RWPE1 (cell line): ENCODE measurements around the gene AGBL5.

Experiments used
- CTCF ChIA-PET: fragments of 350-600 bp; sonication (Branson Sonifier 250); formaldehyde crosslinking; extraction: SDS; loops from one replicate; lab custom pipeline; 2021; lab: Yijun Ruan, JAX
- POLR2A ChIA-PET: fragments of 400-600 bp; formaldehyde crosslinking; extraction: SDS; loops from one replicate; lab custom pipeline; 2020; ENCODE audit warnings: antibody characterized with exemption; ENCODE audit not compliant: low non-redundant PET; lab: Yijun Ruan, JAX
- DNase-seq: peaks from one replicate; pipeline ENCODE4 v3.0.0; 2012; ENCODE audit warnings: low spot score
- H3K27ac ChIP-seq: fragments of 450-650 bp; 2 replicates; pipeline ENCODE4 v1.5.1; 2017
- TF ChIP-seq, protein P1 (sequence below): fragments of 450-650 bp; conservative IDR thresholded peaks from 2 replicates; pipeline ENCODE4 v1.5.1; 2017; ENCODE audit warnings: low read depth, mild to moderate bottlenecking

AGBL5 gene

DNA sequence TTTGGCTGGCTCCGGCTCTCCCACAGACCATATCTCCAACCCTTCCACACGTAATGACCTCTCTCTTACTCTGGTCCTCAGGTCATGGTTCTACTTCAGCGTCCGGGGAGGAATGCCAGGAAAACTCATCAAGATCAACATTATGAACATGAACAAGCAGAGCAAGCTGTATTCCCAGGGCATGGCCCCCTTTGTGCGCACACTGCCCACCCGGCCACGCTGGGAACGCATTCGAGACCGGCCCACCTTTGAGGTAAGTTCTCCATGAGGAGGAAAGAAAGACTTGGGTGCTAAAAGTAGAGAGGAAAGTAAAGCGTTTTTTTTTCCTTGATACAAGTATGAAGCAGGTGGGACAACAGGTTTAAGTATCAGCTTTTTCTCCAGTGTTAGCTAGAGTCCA lies 1.9 kb downstream of the AGBL5 start:
- TF ChIP-seq, protein P1, sequence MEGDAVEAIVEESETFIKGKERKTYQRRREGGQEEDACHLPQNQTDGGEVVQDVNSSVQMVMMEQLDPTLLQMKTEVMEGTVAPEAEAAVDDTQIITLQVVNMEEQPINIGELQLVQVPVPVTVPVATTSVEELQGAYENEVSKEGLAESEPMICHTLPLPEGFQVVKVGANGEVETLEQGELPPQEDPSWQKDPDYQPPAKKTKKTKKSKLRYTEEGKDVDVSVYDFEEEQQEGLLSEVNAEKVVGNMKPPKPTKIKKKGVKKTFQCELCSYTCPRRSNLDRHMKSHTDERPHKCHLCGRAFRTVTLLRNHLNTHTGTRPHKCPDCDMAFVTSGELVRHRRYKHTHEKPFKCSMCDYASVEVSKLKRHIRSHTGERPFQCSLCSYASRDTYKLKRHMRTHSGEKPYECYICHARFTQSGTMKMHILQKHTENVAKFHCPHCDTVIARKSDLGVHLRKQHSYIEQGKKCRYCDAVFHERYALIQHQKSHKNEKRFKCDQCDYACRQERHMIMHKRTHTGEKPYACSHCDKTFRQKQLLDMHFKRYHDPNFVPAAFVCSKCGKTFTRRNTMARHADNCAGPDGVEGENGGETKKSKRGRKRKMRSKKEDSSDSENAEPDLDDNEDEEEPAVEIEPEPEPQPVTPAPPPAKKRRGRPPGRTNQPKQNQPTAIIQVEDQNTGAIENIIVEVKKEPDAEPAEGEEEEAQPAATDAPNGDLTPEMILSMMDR = no peak
- ChIA-PET POLR2A (no interaction called here), CTCF (no interaction called here)
- no peak overlapping the region; the same call in 1 of the 2 replicates for H3K27ac ChIP-seq
- no peak for DNase-seq

DNA sequence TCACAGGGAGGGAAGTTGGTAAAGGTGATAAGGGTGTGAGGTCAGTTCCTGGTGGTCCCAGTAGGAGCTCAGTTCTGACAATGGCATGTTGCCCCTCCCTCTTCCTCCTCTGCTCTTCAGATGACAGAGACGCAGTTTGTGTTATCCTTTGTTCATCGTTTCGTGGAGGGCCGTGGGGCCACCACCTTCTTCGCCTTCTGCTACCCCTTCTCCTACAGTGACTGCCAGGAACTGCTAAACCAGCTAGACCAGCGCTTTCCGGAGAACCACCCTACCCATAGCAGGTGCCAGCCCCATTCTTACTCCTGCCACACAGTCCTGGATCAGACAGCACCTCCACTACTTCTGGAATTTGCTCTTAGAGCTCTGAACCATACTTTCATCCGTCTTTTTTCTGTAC lies 2.3 kb downstream of the AGBL5 start:
- TF ChIP-seq, protein P1 = no peak
- H3K27ac ChIP-seq = no peak overlapping the region
- DNase-seq = no peak
- CTCF ChIA-PET = interaction anchor here (0.7 kb wide), 1 partner anchor 82 kb away, joined by 3 read pairs; no protein-coding TSS in a partner anchor
- POLR2A ChIA-PET = no interaction called here

DNA sequence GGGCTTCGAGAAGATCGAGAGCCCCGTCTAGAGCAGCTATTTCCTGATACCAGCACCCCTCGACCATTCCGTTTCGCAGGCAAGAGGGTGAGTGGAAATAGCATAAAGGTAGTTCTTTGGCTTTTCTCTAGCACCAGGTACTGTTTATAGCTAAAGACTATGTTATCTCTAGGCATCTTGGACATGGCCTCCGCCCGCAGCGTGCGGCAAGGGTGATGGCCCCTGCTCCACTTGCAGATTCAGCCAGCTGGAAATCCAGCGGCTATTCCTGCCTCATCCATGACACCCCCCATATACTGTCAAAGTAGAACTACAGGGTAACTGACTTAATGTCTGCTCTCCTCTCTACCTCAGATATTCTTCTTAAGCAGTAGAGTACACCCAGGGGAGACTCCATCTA lies 3.3 kb downstream of the AGBL5 start:
- no peak for DNase-seq
- no peak overlapping the region for H3K27ac ChIP-seq
- ChIA-PET CTCF (interaction anchor here (0.7 to 0.8 kb wide), 3 partner anchors 48 to 1826 kb away, joined by 3 to 4 read pairs (median 3); no protein-coding TSS in a partner anchor), POLR2A (interaction anchor here (1.5 kb wide), 1 partner anchor 13 kb away, joined by 3 read pairs; no protein-coding TSS in a partner anchor)
- TF ChIP-seq, protein P1 = no peak

DNA sequence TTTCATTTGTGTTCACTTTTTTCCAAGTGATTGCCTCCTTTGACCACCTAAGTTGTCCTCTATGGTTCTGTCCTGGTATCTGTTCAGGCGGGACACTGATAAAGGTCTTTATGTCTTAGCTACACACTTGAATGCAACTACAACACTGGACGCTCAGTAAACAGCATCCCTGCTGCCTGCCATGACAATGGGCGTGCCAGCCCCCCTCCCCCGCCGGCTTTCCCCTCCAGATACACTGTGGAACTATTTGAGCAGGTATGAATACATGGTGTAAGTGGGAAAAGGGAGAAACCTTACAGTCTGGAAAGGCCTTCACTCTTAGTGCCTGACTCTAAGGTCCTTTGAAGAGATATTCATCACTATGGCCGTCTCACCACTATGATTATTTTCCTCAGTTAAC lies 5.7 kb downstream of the AGBL5 start:
- TF ChIP-seq, protein P1 = no peak
- CTCF ChIA-PET = no interaction called here
- POLR2A ChIA-PET = no interaction called here
- H3K27ac ChIP-seq = no peak overlapping the region
- no peak for DNase-seq

DNA sequence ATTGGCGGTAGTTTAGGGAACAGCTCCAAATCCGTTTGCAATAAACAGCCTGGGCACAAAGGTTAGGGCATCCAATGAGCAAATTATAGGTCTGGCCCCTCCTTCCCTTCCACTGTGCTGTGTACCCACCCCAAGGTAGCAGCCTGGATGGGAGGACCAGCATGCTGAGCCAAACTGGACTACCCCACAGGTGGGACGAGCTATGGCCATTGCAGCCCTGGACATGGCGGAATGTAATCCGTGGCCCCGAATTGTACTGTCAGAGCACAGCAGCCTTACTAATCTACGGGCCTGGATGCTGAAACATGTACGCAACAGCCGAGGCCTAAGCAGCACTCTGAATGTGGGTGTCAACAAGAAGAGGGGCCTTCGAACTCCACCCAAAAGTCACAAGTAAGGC lies 6.7 kb downstream of the AGBL5 start:
- ChIA-PET CTCF (no interaction called here), POLR2A (no interaction called here)
- peak overlapping the region; percentile 25; the same call in 1 of the 2 replicates for H3K27ac ChIP-seq
- TF ChIP-seq, protein P1 = no peak
- DNase-seq = no peak

DNA sequence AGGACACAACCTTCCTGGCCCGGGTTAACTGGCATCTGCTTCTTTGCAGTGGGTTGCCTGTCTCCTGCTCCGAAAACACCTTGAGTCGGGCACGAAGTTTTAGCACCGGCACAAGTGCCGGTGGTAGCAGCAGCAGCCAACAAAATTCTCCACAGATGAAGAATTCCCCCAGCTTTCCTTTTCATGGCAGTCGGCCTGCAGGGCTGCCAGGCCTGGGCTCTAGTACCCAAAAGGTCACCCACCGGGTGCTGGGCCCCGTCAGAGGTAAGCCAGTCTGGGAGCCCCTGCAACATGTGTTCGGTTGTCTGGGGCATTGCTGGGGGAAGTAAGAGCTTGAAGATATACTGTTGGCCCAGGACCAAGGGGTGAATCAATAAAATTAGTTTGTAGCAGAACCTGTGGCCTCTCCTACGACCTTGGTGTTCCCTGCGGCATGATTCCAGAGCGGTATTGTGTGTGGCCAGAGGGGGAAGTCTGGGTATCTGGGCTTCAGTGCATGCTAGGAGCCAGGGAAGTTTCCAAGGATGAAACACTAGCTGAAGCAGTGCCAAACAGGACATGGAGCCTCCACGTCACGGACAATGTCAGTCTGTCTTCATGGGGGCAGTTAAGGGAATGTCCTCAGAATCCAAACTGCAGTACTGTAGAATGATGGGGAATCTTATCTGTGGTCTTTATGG lies 7.8 kb downstream of the AGBL5 start:
- TF ChIP-seq, protein P1 = no peak
- no peak for DNase-seq
- CTCF ChIA-PET = interaction anchor here (0.6 kb wide), 1 partner anchor 26 kb away, joined by 3 read pairs; no protein-coding TSS in a partner anchor
- POLR2A ChIA-PET = no interaction called here
- H3K27ac ChIP-seq = peak overlapping the region; percentile 26
